K562 (cell line): ENCODE data around the gene DHRS12. TPM values are rescaled to one million over a fixed set of nuclear protein-coding genes. Genes with fewer than 3 reads are reported as not detected.

Experiments
- BRD9 ChIP-seq: fragments of 450-650 bp; IDR thresholded peaks from 2 replicates; pipeline ENCODE4 v1.6.1; 2018; ENCODE audit warnings: low read depth; ENCODE audit not compliant: partially characterized antibody
- EHMT2 ChIP-seq: fragments of 450-650 bp; IDR thresholded peaks from 2 replicates; pipeline ENCODE4 v1.6.1; 2018; ENCODE audit warnings: antibody characterized with exemption
- ELF2 ChIP-seq: fragments of 250-450 bp; sonication (Bioruptor Pico); IDR thresholded peaks from 2 replicates; pipeline ENCODE4 v1.5.0; 2021; ENCODE audit warnings: mild to moderate bottlenecking
- HDAC3 ChIP-seq: fragments of 450-650 bp; IDR thresholded peaks from 2 replicates; pipeline ENCODE4 v1.6.1; 2018; ENCODE audit warnings: borderline replicate concordance, mild to moderate bottlenecking, moderate library complexity; ENCODE audit not compliant: partially characterized antibody
- ZNF274 ChIP-seq: IDR thresholded peaks from 2 replicates; pipeline ENCODE4 v1.6.1; 2011; ENCODE audit warnings: low read depth, mild to moderate bottlenecking, low read length, moderate library complexity, borderline replicate concordance
- polyA plus RNA-seq, 8 experiments: library from polyadenylated mRNA; depleted of rRNA in 4 of 8; stranded (reverse) in 5 of 8; unstranded in 3 of 8; fragments of >200 nt; fragmentation: Nextera tagmentation in 2 of 8; fragmentation: Illumina TruSeq in 1 of 8; extraction: Ambion mirVana in 2 of 8; extraction: Trizol in 1 of 8; gene quantifications; 2 replicates each; pipeline versions ENCODE4 v1.2.1 to v1.2.3, GENCODE V29; 2011 to 2014; ENCODE audit warnings: inconsistent platforms in 1 of 8, missing spikeins in 1 of 8
- total RNA-seq, 7 experiments: library from RNA; depleted of rRNA in 6 of 7; stranded (reverse); fragments of >200 nt in 6 of 7; fragmentation: Illumina TruSeq in 2 of 7; extraction: Trizol in 2 of 7; gene quantifications; 2 replicates each; pipeline versions ENCODE4 v1.2.1 to v1.2.3, GENCODE V29; 2011 to 2021; ENCODE audit warnings: low replicate concordance in 1 of 7
- TF ChIP-seq, protein P1 (sequence below), 2 experiments: fragments of 450-650 bp; IDR thresholded peaks; 2 replicates each; pipeline ENCODE4 v1.6.1; 2016; ENCODE audit warnings: mild to moderate bottlenecking in 2 of 2, borderline replicate concordance in 1 of 2, low read depth in 1 of 2, moderate library complexity in 1 of 2
- TF ChIP-seq, protein P2 (sequence below): sonication (generic); formaldehyde crosslinking; IDR thresholded peaks from 2 replicates; pipeline ENCODE4 v1.8.0; 2023; ENCODE audit warnings: missing genetic modification reagents, mild to moderate bottlenecking, borderline replicate concordance
- TF ChIP-seq, protein P3 (sequence below): fragments of 200-800 bp; sonication (Bioruptor generic); IDR thresholded peaks from 2 replicates; pipeline ENCODE4 v1.6.1; 2017; ENCODE audit warnings: missing genetic modification characterization, missing compliant biosample characterization

Gene DHRS12
- total and polyA plus RNA-seq, 9 of the 15 experiments (the other 6 are each of a cell fraction or from before 2014, with no cell fraction given), result 0.62 to 2.7 (median 0.98) TPM

DNA sequence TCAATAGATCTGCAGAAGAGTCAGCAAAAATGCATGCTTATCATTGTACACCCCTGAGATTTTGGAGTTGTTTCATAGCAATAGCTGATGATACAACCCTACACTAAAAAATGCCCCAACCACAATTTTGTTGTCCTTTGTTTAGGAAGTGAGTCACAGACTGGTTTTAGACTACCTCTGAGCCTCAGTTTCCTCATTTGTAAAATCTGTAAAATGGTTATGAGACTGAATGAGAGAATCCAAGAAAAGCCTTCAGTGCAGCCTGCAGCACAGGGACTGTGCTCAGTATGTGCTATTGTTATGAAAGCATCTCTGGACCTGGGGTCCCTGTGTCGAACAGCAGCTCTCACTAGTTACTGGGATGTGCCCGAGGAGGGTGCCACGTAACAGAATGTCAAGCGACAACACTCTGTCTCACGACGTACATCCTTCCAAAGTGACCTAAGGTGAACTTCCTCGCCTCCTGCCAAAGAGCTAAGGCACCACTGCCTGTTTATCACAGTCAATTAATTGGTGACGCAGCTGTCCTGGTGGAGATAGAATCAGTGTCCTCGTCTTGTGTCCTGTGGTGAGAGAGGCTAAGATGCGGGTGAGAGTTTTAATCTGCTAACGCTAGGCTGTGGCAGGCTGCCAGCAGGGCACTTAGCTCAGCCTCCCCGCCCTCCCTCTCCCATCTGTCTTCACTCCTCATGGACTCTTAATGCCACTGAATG lies 18.1 kb downstream of the DHRS12 start (continued):
- TF ChIP-seq, protein P1, sequence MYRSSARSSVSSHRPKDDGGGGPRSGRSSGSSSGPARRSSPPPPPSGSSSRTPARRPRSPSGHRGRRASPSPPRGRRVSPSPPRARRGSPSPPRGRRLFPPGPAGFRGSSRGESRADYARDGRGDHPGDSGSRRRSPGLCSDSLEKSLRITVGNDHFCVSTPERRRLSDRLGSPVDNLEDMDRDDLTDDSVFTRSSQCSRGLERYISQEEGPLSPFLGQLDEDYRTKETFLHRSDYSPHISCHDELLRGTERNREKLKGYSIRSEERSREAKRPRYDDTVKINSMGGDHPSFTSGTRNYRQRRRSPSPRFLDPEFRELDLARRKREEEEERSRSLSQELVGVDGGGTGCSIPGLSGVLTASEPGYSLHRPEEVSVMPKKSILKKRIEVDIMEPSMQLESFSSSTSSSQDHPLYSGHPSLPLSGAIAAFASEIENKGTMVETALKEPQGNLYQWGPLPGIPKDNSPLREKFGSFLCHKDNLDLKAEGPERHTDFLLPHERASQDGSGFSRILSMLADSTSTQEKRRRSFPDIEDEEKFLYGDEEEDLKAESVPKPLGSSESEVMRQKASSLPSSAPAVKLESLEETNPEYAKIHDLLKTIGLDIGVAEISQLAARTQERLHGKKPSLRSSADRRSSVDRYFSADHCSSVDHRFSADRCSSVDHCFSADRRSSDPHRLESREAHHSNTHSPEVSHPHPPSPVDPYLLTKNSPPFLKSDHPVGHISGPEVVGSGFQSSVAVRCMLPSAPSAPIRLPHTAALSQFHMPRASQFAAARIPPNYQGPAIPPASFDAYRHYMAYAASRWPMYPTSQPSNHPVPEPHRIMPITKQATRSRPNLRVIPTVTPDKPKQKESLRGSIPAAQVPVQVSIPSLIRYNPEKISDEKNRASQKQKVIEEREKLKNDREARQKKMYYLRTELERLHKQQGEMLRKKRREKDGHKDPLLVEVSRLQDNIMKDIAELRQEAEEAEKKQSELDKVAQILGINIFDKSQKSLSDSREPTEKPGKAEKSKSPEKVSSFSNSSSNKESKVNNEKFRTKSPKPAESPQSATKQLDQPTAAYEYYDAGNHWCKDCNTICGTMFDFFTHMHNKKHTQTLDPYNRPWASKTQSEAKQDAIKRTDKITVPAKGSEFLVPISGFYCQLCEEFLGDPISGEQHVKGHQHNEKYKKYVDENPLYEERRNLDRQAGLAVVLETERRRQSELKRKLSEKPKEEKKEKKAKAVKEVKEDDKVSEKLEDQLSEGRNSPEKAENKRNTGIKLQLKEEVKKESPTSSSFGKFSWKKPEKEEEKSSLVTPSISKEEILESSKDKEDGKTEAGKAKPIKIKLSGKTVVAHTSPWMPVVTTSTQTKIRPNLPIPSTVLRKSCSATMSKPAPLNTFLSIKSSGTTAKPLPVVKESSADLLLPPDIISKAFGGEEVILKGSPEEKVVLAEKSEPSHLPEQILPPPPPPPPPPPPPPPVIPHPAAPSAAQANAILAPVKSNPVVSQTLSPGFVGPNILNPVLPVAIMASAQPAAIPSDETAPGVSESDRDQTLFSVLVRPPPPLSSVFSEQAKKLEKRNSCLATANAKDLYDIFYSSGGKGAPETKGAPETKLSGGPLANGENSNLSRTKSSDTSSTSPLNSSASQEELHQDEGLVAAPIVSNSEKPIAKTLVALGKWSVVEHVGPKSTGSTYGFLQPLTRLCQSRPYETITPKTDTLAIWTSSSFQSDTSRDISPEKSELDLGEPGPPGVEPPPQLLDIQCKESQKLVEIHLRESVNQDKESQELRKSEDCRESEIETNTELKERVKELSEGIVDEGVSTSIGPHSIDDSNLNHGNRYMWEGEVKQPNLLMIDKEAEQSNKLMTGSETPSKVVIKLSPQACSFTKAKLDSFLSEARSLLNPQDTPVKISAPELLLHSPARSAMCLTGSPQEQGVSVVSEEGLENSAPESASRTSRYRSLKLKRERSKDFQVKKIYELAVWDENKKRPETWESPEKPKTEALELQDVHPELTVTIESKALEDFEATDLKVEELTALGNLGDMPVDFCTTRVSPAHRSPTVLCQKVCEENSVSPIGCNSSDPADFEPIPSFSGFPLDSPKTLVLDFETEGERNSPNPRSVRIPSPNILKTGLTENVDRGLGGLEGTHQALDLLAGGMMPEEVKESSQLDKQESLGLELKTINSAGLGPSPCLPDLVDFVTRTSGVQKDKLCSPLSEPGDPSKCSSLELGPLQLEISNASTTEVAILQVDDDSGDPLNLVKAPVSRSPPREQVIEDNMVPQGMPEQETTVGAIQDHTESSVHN (IDR thresholded peaks at IDR 0.05; ENCODE audit: borderline replicate concordance in 1 of 2, low read depth in 1 of 2), result no peak
- TF ChIP-seq, protein P2, sequence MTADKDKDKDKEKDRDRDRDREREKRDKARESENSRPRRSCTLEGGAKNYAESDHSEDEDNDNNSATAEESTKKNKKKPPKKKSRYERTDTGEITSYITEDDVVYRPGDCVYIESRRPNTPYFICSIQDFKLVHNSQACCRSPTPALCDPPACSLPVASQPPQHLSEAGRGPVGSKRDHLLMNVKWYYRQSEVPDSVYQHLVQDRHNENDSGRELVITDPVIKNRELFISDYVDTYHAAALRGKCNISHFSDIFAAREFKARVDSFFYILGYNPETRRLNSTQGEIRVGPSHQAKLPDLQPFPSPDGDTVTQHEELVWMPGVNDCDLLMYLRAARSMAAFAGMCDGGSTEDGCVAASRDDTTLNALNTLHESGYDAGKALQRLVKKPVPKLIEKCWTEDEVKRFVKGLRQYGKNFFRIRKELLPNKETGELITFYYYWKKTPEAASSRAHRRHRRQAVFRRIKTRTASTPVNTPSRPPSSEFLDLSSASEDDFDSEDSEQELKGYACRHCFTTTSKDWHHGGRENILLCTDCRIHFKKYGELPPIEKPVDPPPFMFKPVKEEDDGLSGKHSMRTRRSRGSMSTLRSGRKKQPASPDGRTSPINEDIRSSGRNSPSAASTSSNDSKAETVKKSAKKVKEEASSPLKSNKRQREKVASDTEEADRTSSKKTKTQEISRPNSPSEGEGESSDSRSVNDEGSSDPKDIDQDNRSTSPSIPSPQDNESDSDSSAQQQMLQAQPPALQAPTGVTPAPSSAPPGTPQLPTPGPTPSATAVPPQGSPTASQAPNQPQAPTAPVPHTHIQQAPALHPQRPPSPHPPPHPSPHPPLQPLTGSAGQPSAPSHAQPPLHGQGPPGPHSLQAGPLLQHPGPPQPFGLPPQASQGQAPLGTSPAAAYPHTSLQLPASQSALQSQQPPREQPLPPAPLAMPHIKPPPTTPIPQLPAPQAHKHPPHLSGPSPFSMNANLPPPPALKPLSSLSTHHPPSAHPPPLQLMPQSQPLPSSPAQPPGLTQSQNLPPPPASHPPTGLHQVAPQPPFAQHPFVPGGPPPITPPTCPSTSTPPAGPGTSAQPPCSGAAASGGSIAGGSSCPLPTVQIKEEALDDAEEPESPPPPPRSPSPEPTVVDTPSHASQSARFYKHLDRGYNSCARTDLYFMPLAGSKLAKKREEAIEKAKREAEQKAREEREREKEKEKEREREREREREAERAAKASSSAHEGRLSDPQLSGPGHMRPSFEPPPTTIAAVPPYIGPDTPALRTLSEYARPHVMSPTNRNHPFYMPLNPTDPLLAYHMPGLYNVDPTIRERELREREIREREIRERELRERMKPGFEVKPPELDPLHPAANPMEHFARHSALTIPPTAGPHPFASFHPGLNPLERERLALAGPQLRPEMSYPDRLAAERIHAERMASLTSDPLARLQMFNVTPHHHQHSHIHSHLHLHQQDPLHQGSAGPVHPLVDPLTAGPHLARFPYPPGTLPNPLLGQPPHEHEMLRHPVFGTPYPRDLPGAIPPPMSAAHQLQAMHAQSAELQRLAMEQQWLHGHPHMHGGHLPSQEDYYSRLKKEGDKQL (CRISPR knock-in tag), result no peak
- TF ChIP-seq, protein P3, sequence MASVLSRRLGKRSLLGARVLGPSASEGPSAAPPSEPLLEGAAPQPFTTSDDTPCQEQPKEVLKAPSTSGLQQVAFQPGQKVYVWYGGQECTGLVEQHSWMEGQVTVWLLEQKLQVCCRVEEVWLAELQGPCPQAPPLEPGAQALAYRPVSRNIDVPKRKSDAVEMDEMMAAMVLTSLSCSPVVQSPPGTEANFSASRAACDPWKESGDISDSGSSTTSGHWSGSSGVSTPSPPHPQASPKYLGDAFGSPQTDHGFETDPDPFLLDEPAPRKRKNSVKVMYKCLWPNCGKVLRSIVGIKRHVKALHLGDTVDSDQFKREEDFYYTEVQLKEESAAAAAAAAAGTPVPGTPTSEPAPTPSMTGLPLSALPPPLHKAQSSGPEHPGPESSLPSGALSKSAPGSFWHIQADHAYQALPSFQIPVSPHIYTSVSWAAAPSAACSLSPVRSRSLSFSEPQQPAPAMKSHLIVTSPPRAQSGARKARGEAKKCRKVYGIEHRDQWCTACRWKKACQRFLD, result 0 out of 2 replicates have a peak, but pooled peaks have one; percentile 10
- TF ChIP-seq EHMT2 (no peak), HDAC3 (peak; percentile 50), ELF2 (CRISPR knock-in tag) (no peak), ZNF274 (no peak), BRD9 (no peak)
